GM23248 (cell line): ENCODE data around the gene IGFBP6.

Experiments
- EZH2 ChIP-seq: fragments of 200-600 bp; sonication (generic); IDR thresholded peaks from 2 replicates; pipeline ENCODE4 v1.6.1; 2018; ENCODE audit warnings: antibody characterized with exemption, mild to moderate bottlenecking; ENCODE audit not compliant: insufficient read depth, poor library complexity, severe bottlenecking
- EZH2phosphoT487 ChIP-seq: fragments of 200-600 bp; sonication (generic); IDR thresholded peaks from 2 replicates; pipeline ENCODE4 v1.6.1; 2018; ENCODE audit warnings: antibody characterized with exemption, moderate library complexity, mild to moderate bottlenecking, low read depth; ENCODE audit not compliant: insufficient read depth

GRCh38 chr12:53070877-53071492 lies 26.5 kb upstream of the IGFBP6 start:
- TF ChIP-seq EZH2 (no peak), EZH2phosphoT487 (no peak)
